ENCODE data around the gene GPR119. TPM values are rescaled to one million over a fixed set of nuclear protein-coding genes. Genes with fewer than 3 reads are reported as not detected.

GPR119 gene
- total RNA-seq, 4 donors from 2014 or later, result not detected

GRCh38 chrX:130401415-130402207, 16.1 kb upstream of the GPR119 start, which contains the start of gene RBMX2:
RBMX2 (plus strand) TSS chrX:130401987; CDS start chrX:130402033, 46 bp downstream.
- Histone ChIP-seq H3K36me3 (no peaks in the 10 kb centered on the region), H3K27ac (peak within 1 kb of the TSS; percentile 44 to 76), H3K4me1 (no peaks in the 10 kb centered on the region), H3K4me3 (peak within 1 kb of the TSS; percentile 46 to 51), H3K27me3 (no peaks in the 10 kb centered on the region), H3K9me3 (no peaks in the 10 kb centered on the region)
- DNase-seq, result peak; percentile 64 to 74
- intact Hi-C loops (cut with DNase I; ENCODE audit: low total_unique reads), result no loop called here
- TF ChIP-seq POLR2A (IDR thresholded peaks at IDR 0.05), result peak; percentile 48 to 54
- no peak for TF ChIP-seq CTCF (IDR thresholded peaks at IDR 0.05)

- DNase-seq, result no peak
- H3K9me3 ChIP-seq, result no peaks in the 10 kb centered on the region
- H3K27ac ChIP-seq, result no peak overlapping the region
- H3K36me3 ChIP-seq, result no peaks in the 10 kb centered on the region
- no peaks in the 10 kb centered on the region for H3K4me1 ChIP-seq
- H3K4me3 ChIP-seq, result no peak overlapping the region
- TF ChIP-seq CTCF (IDR thresholded peaks at IDR 0.05), result no peak
- TF ChIP-seq POLR2A (IDR thresholded peaks at IDR 0.05), result no peak
- no peaks in the 10 kb centered on the region for H3K27me3 ChIP-seq
- intact Hi-C loops (cut with DNase I; ENCODE audit: low total_unique reads), result no loop called here
Measured at GRCh38 chrX:130395341-130395740, 9.9 kb upstream of the GPR119 start.

GRCh38 chrX:130393451-130394074, 8.1 kb upstream of the GPR119 start:
- TF ChIP-seq POLR2A (IDR thresholded peaks at IDR 0.05), result no peak
- peak; percentile 30 to 50 (median 42) for TF ChIP-seq CTCF (IDR thresholded peaks at IDR 0.05)
- no peak overlapping the region for H3K27ac ChIP-seq
- no peaks in the 10 kb centered on the region for H3K36me3 ChIP-seq
- no peaks in the 10 kb centered on the region for H3K27me3 ChIP-seq
- H3K4me1 ChIP-seq, result no peaks in the 10 kb centered on the region
- no peak for DNase-seq
- no peak overlapping the region for H3K4me3 ChIP-seq
- intact Hi-C loops (cut with DNase I; ENCODE audit: low total_unique reads), result no loop called here
- H3K9me3 ChIP-seq, result no peaks in the 10 kb centered on the region

- intact Hi-C loops (cut with DNase I; ENCODE audit: low total_unique reads), result no loop called here
- Histone ChIP-seq H3K4me1 (no peaks in the 10 kb centered on the region), H3K27me3 (no peaks in the 10 kb centered on the region), H3K36me3 (no peaks in the 10 kb centered on the region), H3K4me3 (no peak overlapping the region), H3K9me3 (no peaks in the 10 kb centered on the region), H3K27ac (no peak overlapping the region)
- TF ChIP-seq POLR2A (IDR thresholded peaks at IDR 0.05) (no peak), CTCF (IDR thresholded peaks at IDR 0.05) (no peak)
- no peak for DNase-seq
Measured at GRCh38 chrX:130386408-130386808, 934 bp upstream of the GPR119 start.

GRCh38 chrX:130378024-130378669, 7.3 kb downstream of the GPR119 start:
- DNase-seq, result no peak
- Histone ChIP-seq H3K9me3 (no peaks in the 10 kb centered on the region), H3K4me3 (no peak overlapping the region), H3K36me3 (no peaks in the 10 kb centered on the region), H3K4me1 (no peaks in the 10 kb centered on the region), H3K27me3 (no peaks in the 10 kb centered on the region), H3K27ac (no peak overlapping the region)
- intact Hi-C loops (cut with DNase I; ENCODE audit: low total_unique reads), result no loop called here
- TF ChIP-seq CTCF (IDR thresholded peaks at IDR 0.05), result no peak
- TF ChIP-seq POLR2A (IDR thresholded peaks at IDR 0.05), result no peak
